GM18511 (cell line): ENCODE measurements around the gene SNURF.
A peak's percentile ranks its signal among the peaks of the same experiment; 100 is the strongest.
"Not testable (repeated sequence)": the region's sequence is repeated elsewhere in the genome, so short reads cannot be mapped to it uniquely, and the experiment has no call there.

Experiments used
- ATAC-seq: cut with Tn5 transposase; IDR thresholded peaks from one replicate; pipeline ENCODE4 v1.9.1; 2021; ENCODE audit warnings: mild to moderate bottlenecking, moderate library complexity; ENCODE audit not compliant: unreplicated experiment

SNURF gene

DNA sequence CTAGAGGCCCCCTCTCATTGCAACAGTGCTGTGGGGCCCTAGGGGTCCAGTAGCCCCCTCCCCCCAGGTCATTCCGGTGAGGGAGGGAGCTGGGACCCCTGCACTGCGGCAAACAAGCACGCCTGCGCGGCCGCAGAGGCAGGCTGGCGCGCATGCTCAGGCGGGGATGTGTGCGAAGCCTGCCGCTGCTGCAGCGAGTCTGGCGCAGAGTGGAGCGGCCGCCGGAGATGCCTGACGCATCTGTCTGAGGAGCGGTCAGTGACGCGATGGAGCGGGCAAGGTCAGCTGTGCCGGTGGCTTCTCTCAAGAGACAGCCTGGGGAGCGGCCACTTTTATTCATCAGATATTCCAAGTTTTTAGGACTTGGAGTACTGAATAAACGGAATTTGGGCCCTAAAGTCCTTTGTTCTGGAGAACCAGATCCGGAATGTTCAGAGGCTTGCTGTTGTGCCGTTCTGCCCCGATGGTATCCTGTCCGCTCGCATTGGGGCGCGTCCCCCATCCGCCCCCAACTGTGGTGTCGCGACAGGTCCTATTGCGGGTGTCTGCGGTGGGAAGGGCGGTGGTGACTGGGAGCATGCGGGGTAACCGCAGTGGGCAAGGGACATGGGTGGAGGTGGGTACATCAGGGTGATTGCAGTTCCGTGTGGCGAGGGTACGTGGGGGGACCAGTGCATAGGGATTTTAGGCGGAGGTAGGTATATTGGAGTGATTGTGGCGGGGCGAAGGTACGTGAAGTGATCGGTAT is at the start of gene SNURF, which contains the start of gene SNRPN:
TSS of gene SNURF (plus strand) at position 205 of the 748 bp plus-strand sequence. CDS start at position 267, 62 bp downstream.
TSS of gene SNRPN (plus strand) at position 205 of the 748 bp plus-strand sequence. CDS start 19,467 bp downstream, outside the sequence.
- ATAC-seq, result peak; percentile 54

- ATAC-seq, result no peak
Observed at GRCh38 chr15:24916305-24917009, 38.3 kb upstream of the SNURF start.

DNA sequence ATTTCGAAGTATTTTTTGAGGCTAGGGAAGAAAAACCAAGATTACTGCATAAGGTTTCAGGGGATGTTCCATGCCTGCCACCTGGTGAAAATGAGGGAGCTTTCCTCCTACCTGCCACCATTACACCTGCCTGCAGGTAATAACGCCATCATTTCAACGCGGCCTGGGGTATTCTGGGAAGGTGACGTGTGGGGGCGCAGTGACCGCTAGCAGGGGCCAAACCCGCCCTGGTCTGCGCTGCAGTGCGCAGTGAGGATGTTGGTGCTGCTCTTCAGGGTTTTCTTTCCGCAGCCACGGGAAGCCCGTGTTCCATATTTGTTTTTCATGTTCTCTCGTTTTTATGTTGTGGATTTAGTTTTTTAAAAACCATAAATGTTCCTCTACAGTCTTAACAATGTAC is 37.4 kb upstream of the SNURF start:
- ATAC-seq, result no peak

DNA sequence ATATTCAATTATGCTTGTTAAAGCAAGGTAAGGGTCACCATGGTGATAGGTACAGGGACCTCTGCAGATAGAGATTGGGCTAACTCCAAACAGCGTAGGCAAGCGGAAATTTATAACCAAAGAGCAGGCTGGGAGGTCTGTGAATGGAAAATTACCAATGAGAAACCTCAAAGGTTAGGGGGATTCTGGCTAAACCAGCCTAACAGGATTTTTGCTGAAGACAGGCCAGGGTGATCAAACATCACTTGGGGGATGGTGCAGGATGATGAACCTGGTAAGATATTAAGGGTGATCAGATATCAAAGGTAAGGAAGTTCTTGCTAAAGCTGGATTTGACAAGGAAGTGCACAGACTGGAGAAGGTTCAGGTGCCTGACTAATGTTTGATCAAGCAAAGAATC is 35.3 kb upstream of the SNURF start:
- no peak for ATAC-seq

- ATAC-seq, result not testable (repeated sequence)
Observed at GRCh38 chr15:24922781-24923180, 32.0 kb upstream of the SNURF start.

- no peak for ATAC-seq
Observed at GRCh38 chr15:24924153-24924552, 30.6 kb upstream of the SNURF start.

DNA sequence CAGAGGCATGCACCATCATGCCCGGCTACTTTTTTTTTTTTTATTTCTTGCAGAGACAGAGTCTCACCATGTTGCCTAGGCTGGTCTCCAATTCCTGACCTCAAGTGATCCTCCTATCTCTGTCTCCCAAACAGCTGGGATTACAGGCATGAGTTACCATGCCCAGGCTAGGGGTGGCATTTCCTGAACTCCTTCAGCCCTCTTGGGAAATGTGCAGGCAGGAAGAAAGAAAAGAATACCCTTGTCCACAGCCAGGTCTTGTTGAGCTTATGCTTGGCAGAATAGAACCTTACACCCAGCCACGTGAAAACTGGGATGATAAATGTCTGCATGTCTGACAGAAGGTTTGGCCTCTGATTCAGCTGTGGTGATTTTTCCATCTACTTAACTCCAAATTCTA is 30.2 kb upstream of the SNURF start:
- no peak for ATAC-seq

DNA sequence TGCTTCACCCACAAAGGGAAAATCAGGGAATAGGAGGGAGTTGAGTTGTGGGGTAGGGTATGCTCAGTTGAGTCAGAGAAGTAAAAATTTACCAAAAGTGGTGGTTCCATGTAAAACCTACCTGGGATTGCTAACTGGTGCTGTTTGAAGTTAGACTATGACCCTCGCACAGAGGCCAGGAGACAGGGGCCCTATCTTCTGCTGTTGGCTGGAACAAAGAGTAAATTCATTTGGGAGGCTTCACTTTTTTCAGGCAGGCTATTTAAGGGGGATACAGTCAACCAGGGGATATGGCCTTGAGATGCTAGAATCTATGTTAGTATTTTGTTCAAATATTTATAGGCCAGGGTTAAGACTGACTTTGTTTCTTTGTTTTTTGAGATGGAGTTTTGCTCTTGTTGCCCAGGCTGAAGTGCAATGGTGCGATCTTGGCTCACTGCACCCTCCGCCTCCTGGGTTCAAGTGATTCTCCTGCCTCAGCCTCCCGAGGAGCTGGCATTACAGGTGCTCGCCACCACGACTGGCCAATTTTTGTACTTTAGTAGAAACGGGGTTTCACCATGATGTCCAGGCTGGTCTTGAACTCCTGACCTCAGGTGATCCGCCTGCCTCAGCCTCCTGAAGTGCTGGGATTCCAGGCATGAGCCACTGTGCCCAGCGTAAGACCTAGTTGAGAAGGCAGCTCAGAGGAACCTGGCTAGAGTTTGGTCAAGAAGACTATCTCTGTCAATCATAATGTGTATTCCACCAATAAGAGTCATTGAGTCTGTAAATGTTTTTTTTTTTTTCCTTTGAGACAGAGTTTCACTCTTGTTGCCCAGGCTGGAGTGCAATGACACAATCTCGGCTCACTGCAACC is 22.7 kb upstream of the SNURF start:
- ATAC-seq, result not testable (repeated sequence)

- no peak for ATAC-seq
Observed at GRCh38 chr15:24933716-24934115, 21.1 kb upstream of the SNURF start.

- ATAC-seq, result not testable (repeated sequence)
Observed at GRCh38 chr15:24938224-24938623, 16.6 kb upstream of the SNURF start.

DNA sequence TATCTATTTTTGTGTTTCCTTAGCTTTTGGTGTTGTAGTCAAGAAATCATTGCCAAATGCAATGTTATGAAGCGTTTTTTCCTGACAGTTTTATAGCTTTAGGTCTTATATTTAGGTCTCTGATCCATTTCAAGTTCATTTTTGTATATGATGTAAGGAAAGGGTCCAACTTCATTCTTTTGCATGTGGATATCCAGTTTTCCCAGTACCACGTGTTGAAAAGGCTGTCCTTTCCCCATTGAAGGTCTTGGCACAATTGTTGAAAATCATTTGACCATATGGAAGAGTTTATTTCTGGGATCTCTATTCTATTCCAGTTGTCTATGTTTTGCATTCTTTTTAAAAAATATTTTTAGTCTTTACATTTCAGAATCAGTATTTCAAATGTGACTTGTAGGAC is 14.6 kb upstream of the SNURF start:
- ATAC-seq, result no peak

GRCh38 chr15:24943361-24943760 is 11.4 kb upstream of the SNURF start:
- ATAC-seq, result no peak

DNA sequence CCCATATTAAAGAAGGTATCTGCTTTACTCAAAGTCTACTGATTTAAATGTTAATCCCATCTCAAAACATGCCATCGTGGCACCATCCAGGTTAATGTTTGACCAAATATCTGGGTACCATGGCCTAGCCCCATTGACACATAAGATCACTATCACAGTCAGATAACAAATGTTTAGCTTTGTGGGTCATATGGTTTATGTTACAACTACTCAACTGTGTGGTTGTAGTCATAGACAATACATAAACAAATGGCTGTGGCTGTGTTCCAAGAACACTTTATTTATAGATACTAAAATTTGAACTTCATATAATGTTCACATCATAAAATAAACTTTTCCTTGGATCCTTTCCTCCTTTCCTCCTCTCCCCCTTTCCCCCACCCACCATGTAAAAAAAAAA is 9.8 kb upstream of the SNURF start:
- ATAC-seq, result no peak

GRCh38 chr15:24945711-24946110 is 9.1 kb upstream of the SNURF start:
- ATAC-seq, result no peak

DNA sequence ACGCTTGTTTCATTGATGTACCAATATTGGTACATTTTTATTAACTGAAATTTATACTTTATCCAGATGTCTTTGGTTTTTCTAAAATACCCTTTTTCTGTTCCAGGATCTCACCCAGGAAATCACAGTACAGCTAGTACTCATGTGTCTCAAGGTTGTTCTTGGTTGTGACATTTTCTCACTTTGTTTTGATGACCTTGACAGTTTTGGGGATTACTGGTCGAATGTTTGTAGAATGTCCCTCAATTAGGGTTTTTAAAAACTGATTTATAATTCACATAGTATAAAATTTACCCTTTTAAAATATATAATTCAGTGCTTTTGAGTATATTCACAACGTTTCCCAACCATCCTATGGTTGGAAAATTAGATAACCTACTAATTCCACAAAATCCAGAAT is 6.3 kb upstream of the SNURF start:
- no peak for ATAC-seq

DNA sequence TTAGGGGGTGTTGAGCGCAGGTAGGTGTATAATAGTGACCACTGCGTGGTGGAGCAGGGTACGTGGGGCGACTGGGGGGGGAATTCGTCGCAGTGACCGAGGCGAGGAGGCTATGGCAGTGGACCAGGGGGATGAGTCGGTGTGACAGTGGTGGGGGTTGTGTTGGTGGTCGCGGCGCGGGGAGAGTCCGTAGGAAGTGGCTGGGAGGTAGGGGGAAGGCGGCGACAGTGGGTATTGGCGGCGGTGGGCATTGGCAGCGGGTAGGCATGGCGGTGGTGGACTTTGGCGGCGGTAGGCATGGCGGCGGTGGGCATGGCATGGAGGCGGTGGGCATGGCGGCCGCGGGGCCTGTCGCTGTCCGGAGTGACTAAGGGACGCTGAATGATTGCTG is 739 bp downstream of the SNURF start:
- ATAC-seq, result peak; percentile 1

DNA sequence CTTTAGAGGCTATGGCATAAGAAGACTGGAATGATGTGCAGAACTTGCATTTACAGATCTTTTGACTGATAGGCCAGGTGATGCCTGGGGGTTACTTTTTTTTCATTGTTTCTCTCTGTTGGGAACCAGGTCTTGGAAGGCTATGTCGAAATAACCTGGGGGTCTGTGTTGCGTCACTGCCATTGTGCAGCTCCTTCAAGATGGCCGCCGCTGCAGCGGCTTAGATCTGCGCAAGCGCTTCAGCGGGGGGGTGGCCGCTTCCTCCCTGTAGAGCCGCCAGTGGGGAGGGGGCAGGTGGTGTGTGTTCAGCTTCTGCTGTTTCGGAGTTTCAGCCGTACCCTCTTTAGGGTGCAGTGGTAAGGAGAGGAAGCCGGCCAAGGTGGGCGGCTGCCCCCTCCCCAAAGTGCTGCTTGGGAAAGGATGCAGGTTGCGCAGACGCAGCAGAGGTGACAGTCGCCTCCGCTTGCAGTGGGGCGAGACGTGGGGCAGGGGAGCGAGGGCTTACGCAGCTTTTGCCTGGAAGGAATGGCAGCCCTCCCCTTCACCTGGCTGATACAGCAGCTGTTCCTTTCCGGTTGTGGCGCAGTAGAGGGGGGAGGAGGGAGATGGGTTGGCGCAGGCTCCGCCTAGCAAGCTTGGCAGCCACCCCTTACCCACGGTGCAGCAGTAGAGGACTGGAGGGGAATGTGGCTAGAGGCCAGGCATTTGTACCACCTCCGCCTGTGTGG is 1.5 kb downstream of the SNURF start:
- peak; percentile 80 for ATAC-seq

- ATAC-seq, result no peak
Observed at GRCh38 chr15:24957691-24958090, 2.9 kb downstream of the SNURF start.

- no peak for ATAC-seq
Observed at GRCh38 chr15:24961967-24962366, 7.2 kb downstream of the SNURF start.

- ATAC-seq, result no peak
Observed at GRCh38 chr15:24962880-24963279, 8.1 kb downstream of the SNURF start.
